Activated CD4-positive, CD25-positive, alpha-beta regulatory T cell treated with anti-CD3 and anti-CD28 coated beads, Interleukin-2, amount 50 U/mL, for 24 hours (primary cell): Measurements from ENCODE around the gene LIPT2.
A peak's percentile ranks its signal among the peaks of the same experiment; 100 is the strongest.
"Not testable (repeated sequence)": the region's sequence is repeated elsewhere in the genome, so short reads cannot be mapped to it uniquely, and the experiment has no call there.

Experiments used
- ATAC-seq, 2 donors: fragments of 150-1000 bp; cut with Tn5 transposase; one replicate each; pipeline ENCODE4 v1.10.0; 2021; ENCODE audit warnings: mild to moderate bottlenecking in 1 of 2, moderate library complexity in 1 of 2

Gene LIPT2

DNA sequence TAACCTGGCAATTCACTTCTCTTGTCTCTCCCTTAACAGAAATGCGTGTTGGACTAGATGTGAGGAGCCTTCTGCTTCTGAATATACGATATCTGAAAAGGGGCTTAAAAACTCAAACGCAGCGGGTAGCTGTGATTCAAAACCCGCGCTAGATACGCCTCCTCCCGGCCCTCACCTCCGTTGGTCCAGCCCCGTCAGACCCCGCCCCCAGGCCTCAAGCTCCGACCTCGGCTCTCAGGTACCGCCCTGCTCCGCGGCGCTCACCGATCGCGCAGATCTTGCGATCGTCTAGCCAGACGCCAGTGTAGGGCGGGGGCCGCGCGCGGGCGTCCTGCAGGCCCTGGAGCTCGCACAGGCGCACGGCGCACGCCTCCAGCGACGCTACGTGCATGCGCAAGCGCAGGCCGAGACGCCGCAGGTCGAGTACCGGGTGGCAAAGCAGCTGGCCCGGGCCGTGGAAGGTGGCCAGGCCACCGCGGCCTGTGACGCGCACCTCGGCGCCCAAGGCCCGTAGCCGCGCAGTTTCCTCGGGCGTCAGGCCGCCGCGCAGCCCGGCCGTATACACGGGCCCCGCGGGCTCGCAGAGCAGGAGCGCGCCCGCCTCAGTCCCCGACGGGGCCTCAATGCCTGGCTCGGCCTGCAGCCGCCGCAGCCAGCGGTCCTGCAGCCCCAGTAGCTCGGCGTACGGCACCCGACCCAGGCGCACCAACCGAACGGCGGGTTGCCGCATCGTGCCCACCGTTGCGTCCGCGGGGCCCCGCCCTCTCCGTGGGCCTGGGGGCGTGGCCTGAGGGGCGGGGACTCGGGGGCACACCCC is at the start of gene LIPT2:
Gene LIPT2 (minus strand): TSS at position 751 of the 817 bp plus-strand sequence. CDS start 21 bp downstream, at position 730.
- peak; percentile 98 to 99 for ATAC-seq

DNA sequence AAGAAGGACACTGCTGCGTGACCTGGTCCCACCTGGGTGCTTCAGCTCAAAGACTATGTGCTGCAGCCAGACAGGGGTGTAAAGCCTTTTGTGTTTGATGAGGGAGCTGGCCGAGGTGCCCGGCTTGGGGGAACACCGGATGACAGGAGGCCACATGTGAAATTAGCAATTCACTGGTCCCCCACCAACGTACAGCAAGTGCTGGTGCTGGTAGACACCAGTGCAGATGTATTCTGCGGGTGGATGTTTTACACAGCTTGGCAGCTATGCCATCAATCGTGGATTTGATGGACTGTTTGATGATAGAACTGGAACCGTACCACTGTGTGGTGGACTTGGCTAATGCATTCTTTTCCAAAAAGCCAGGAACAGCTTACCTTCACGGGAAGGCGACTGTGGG is 47.9 kb upstream of the LIPT2 start:
- no peak for ATAC-seq

DNA sequence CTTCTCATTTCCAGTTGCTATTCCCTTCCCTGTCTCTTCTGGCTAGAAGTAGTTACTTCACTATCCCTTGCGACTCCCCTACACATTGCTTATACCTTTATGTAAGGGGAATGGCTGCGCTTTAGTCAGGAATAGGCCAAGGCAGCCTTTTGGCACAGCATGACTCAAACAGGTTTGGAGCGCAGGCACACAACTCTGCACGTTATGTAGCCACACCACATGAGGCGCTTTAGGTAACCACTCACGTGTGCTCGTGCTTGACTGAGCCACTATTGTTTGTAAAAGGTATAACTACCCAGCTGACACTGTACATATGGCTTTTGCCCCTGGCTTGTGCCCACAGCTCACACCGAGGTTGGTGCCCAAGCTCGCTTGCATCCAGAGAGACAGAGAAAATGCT is 46.7 kb upstream of the LIPT2 start:
- ATAC-seq: no peak

DNA sequence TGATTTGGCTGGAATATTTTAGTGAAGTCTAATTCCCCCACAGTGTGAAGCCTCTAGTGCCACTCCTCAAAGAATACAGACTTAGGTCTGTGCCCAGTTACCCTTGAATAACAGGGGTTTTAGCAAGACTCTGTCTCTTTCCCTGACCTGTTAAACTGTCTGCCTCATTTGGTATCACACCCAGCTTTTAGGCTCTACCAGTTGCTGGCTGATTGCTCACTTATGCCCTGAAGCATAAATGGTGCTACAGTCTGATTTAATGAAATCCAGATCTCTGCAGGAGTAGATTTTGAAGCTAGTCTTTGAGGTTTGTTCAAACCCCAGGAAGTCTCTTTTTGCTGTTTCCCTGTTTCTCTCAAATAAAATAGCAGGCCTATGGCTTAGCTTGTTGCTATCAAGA is 45.2 kb upstream of the LIPT2 start:
- no peak for ATAC-seq

DNA sequence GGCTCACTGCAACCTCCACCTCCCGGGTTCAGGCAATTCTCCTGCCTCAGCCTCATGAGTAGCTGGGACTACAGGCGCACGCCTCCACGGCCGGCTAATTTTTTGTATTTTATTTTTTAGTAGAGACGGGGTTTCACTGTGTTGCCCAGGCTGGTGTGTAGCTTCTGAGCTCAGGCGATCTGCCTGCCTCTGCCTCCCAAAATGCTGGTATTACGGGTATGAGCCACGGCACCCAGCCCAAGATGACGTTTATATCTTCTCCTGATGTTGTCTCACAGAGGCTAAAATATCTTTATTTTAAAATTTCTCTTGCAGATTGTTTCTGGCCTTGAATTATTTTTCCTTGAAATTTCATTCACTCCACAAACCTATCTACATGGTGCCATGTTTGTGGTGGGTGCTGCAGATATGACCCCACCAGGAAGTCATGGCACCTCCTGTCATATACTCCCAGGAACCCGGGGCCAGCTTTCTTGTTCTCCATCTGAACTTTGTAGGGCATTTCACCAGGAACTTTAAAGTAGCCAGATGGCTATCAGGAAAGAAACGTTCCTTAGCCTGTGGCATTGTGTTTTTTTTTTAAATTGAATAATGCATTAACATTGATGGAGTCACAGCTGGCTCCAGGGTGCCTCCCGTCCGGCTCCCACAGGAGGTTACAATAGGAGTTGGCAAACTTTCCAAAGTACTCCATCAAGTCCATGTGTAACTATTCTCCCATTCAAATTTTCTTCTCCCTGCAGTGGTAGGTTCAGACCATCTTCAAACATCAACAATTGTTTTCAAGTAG is 42.0 kb upstream of the LIPT2 start:
- no peak for ATAC-seq

DNA sequence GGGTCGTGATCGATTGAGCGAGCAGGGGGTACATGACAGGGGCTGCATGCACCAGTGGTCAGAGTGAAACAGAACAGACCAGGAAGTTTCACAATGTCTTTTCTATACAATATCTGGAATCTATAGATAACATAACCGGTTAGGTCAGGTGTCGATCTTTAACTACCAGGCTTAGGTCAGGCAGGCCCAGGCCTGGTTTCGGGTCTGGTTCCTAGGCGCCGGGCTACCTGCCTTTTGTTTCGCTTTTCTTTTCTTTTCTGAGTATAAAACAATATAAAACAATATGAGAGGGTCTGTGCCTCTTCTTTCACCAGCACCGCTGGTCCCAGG is 41.4 kb upstream of the LIPT2 start:
- ATAC-seq: not testable (repeated sequence)

DNA sequence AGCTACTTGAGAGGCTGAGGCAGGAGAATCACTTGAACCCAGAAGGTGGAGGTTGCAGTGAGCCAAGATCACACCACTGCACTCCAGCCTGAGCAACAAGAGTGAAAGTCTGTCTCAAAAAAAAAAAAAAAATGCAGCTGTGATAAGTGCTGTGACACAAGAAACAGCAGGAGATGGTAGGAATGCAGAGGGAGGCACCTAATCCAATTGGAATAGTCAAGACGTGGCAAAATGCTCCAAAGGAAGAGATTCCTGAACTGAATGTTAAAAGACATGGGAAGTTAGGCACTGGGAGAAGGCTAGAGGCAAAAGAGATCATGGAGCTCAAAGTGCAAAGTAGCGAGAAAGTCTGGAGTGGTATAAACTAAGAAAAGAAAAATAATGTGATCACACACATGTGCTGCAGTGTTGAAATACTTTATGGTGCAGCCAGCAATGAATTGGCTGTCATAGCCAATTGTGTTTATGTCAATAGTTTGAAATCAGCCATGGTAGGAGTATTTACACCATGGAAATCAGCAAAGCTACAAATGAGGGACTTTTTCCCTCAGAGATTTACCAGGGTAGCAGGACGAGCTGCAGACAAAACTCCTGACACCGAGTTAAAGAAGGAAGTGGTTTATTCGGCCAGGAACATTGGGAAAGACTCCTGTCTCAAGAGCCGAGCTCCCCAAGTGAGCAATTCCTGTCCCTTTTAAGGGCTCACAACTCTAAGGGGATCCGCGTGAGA is 40.9 kb upstream of the LIPT2 start:
- ATAC-seq: no peak

DNA sequence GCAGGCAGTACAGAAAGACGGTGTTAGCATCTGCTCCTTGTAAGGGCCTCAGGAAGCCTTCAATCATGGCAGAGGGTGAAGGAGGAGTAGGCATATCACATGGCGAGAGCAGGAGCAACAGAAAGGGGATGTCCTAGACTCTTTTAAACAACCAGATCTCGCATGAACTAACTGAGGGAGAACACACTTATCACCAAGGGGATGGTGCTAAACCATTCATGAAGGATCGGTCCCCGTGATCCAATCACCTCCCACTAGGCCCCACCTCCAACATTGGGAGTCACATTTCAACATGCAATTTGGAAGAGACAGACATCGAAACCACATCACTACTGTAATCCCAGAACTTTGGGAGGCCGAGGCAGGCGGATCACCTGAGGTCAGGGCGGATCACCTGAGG is 39.9 kb upstream of the LIPT2 start:
- no peak for ATAC-seq

DNA sequence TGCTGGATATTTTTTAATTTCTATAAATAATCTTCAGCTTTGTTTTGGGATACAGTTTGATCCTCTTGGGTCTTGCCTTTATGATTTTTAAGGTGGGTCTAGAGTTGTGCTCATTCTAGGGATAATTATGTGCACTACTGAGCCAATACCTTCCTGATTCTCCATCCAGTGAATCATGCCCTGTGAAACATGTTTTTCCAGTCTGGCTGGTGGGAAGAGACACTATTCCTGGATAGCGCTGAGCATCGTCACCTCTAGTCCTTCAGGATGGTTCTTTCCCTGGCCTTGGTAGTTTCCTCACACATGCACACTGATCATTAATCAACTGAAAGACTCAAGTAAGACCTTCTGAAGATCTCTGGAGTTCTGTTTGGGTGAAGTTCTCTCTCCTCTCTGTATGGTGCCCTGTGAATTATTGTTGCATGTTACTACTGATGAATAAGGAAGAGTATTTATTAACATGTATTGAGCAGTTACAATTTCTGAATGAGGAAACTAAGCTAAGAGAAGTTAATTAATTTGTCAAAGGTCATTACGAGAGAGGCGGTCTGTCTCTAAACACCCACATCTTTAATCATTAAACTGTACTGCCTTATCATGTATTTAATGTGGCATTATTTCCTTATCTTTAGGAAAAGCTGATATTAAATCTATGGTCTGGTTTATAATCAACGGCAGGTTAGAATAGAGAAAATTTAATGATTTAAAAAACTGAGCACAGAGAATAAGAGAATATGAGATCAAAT is 39.1 kb upstream of the LIPT2 start:
- ATAC-seq: no peak

DNA sequence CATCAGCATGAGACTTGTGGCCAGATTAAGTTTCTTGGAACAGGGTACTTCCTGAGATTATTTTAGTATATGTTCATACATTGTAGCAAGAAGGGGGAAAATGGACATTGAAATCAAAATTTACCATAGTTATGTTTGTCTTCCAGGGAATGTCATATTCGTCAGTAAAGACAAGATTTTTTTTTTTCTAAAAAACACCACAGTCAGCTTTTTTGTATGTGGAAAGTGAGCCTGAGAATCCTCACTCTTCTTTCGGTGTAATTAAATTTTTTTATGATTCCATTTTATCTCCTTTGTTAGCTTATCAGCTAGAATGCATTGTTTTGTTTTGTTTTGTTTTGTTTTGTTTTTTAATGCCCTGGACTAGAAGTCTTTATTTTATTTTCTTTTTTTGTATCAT is 31.5 kb upstream of the LIPT2 start:
- ATAC-seq: no peak

DNA sequence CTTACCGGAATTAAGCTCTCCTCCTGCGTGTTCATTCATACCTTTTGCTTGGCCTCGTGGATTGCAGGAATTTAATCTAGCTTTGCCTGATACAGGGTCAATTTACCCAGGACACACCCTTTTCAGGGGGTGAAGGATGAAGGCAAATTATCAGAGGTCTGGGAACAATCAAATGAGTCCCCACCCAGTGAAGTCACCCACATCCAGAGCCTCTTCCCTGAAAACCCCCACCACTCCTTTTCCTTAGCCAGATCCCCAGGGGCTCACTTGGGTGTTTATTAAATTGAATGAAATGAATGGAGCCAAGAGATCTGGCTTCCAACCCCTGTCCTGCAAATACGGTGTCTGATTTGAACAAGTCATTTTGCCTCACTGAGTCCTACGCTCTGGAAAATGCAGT is 31.0 kb upstream of the LIPT2 start:
- no peak for ATAC-seq

DNA sequence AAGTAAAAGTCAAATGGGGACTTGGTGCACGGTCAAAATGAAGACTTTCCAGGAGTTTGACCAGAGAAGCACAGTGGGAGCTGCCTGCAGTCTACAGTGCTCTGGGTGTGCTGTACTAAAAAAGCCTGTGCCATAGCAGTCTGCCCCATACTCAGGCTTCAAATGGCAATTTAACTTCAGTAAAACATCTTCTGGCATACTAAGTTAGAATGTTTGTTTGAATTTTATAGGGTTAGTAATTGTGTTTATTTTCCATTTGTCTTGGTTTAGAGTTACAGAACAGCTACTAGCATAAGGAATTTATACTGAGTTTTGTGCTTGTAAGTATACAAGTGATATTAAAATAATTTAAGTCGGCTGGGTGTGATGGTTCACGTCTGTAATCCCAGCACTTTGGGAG is 29.3 kb upstream of the LIPT2 start:
- no peak for ATAC-seq

DNA sequence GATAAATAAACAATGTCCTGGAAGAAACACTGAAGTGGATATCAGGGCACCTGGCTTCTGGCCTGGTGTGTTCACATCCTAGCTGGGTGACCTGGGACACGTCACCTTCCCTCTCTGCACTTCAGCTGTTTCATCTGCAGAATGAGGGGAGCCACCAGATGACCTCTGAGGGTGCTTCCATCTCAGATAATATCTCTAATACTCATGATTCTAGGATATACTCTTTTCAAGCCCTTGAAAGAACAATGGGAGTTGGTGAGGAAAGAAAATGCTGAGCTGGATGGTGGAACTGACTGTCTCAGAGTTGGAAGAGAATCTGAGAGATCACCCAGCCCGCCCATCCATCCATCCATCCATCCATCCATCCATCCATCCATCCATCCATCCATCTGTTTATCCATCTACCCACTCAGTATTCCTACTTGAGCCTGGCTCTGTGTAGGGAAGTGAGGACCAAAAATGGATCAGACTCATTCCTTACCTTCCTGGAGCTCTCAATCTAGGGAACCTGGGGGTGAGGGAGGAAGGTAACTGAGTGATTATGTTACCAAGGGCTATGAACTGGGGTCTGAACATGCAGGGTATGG is 28.2 kb upstream of the LIPT2 start:
- ATAC-seq: no peak

DNA sequence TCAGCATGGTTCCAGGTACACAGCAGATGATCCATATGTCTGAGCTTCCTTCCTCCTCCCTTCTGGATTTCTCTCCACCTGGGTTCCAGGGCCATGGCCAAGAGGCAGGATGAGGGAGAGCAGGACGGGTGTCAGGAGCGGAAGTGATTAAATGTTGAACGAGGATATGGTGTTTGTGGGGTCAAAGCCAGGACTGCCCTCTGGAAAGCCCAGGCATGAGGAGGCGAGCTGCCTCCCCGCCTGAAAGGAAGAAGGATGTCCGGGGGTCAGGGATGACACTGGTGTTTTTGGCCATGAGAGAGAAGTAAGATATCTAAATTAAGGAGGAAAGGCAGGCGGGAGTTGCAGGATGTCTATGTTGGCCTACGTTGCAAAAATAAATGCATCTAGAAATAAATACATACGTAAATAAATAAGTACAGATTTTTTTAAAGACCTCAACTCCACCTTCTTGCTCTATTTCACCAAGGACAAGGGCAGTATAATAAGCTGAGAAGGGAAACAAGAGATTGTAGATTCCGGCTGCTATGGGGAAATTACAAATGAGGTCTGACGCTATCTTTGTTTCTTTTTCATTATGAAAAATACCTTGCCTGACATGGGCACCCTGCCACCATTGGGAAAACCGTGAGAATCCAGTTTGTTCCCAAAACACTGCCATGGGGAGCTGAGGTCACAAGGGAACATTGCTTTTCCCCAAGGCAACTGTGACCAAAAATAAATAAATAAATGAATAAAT is 27.6 kb upstream of the LIPT2 start:
- no peak for ATAC-seq

DNA sequence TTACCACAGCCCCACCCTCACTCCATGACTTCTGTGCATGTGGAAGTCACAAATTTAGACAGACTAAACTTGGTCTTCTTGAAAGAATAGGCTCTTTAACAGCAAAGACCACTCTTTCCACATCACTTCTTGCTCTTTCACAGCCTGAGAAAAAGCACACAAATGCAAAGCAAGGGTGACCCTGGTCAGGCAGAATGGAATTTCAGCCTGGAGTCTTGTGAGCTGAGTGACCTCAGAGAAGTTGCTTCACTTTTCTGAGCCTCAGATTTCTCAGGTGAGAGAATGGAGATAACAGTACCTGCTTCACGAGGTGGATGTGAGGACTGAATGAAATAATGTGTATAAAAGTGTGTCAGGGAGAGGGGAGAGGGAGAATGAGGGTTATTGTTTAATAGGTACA is 26.8 kb upstream of the LIPT2 start:
- ATAC-seq: no peak

DNA sequence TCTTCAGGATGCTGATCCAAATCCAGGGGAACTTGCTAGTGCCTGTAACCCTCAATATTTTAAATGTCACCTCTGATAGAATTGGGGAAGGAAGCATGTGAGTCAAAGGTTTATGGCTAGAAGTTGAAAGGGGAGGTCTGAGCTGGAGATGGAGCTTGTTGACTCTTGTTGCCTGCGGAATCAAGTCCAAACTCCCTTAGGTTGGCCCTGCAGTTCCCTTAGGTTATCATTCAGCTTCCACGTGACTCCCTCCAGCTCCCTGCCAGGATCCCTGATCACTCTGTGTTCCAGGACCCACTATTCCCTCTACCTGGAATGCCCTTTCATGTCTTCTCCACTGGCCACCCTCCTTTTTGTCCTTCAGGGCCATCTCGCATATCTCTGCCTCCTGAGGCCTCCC is 26.2 kb upstream of the LIPT2 start:
- ATAC-seq: no peak

DNA sequence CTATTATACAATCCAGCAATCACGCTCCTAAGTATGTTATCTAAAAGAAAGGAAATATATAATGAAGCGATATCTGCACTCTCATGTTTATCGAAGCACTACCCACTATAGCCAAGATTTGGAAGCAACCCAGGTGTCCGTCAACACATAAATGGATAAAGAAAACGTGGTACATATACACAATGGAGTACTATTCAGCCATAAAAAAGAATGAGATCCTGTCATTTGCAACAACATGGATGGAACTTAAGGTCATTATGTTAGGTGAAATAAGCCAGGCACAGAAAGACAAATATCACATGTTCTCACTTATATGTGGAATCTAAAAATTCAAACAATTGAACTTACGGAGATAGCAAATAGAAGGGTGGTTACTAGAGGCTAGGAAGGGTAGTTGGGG is 24.1 kb upstream of the LIPT2 start:
- ATAC-seq: not testable (repeated sequence)

DNA sequence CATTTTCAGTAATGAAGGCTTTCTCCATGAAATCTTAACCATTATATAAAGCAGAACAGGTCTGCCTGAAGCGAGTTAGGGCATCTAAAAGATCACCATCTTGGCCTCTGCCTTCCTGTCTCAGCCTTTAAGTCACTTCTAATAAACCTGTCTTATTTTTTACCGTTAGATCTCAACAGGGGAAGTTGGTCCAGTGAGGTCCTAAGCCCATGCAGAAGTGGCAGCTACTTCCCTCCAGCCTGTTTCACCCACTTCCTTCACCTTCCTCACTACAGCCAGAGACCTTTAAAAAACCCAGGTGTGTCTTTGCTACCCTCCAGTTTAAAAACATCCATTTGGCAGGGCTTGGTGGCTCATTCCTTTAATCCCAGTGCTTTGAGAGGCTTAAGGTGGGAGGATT is 14.1 kb upstream of the LIPT2 start:
- ATAC-seq: no peak

DNA sequence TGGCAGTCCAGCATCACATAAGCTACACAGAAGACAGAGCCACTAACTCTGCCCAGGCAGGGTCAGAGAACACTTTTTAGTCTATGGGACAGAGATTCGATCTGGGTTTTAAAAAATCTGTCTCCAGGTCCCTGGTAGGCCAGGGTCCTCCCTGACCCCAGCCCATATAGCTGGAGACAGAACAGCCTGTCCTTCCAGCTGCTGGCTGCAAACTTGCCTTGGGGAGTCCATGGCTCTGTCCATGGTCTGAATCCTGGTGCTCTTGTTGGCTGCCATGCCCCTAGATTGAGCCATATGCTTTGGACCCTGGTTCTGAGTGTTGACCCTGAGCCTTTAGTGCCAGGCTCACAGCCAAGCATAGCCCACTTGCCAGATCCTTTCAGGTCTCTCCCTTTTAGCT is 13.3 kb upstream of the LIPT2 start:
- ATAC-seq: no peak

DNA sequence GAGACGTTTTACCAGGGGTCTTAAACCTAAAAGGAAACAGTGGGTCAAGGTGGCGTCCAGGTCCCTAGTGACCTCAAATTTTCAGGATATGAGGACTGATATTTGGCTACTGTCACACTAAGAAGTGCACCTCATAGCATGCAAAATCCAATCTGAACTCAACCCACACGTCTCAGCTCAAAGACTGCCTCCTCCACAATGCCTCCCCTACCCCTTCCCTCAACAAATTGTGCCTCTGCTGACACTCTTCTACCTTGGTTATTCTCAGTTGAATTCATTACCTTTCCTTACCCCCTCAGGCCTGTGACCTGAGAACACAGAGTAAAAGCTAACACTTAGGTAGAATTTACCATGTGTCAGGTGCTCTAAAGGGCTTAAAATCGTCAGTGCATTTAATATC is 12.4 kb upstream of the LIPT2 start:
- no peak for ATAC-seq

DNA sequence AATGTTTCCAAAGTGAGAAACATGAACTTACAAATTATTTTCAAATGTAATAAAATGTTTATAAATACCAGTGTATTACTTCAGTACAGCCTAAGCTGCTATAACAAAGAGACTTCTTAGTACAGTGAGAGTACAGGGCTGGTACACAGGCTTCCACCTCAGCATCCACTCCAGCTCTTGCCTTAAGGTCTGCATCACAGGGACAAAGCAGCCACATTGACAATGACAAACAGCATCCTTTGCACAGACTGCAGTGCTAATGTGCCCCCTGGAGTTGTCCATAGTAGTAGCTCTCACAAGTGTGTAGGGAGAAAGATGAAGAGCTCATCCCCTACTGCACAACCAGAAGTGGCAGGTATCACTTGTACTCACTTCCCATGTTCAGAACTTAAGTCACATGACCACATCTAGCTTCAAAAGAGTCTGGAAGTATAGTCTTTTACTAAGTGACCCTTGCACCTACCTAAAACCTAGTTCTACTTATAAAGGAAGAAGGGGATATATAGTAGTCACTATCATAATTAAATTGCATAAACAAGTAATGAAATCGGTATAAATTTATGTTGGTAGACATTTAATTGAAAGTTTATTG is 10.7 kb upstream of the LIPT2 start:
- ATAC-seq: no peak
